IMR-90 (cell line): Measurements from ENCODE around the gene FLRT1. TPM values are rescaled to one million over a fixed set of nuclear protein-coding genes. Genes with fewer than 3 reads are reported as not detected.

Experiments
- ATAC-seq: fragments of 200-7000 bp; cut with Tn5 transposase; 2 replicates; pipeline ENCODE4 v1.9.1; 2020; ENCODE audit warnings: low read depth, mild to moderate bottlenecking, moderate library complexity
- BruUV-seq: library from RNA; stranded (reverse); fragments of 400-500 nt; replicated peaks from 2 replicates; lab custom pipeline; 2021; lab: Mats Ljungman, UMichigan
- CTCF ChIA-PET: fragments of 300-600 bp; formaldehyde crosslinking; extraction: SDS; loops from one replicate; lab custom pipeline; 2021; ENCODE audit warnings: antibody characterized with exemption; lab: Yijun Ruan, JAX
- POLR2A ChIA-PET: fragments of 300-600 bp; sonication (Branson Sonifier 250); formaldehyde crosslinking; loops from one replicate; lab custom pipeline; 2022; ENCODE audit warnings: antibody characterized with exemption; ENCODE audit not compliant: unreplicated experiment; lab: Charles Lee
- DNase-seq: peaks from one replicate; pipeline ENCODE4 v3.0.0; 2013
- H2AFZ ChIP-seq: replicated peaks from 2 replicates; pipeline ENCODE3; 2013; ENCODE audit warnings: low read length, mild to moderate bottlenecking; ENCODE audit not compliant: poor library complexity
- H2AK5ac ChIP-seq: 2 replicates; pipeline ENCODE4 v1.6.1; 2013; ENCODE audit warnings: low read depth, low read length, inconsistent platforms
- H2AK9ac ChIP-seq: replicated peaks from 2 replicates; pipeline ENCODE3; 2013; ENCODE audit warnings: mild to moderate bottlenecking, low read depth, low read length, moderate library complexity; ENCODE audit not compliant: poor library complexity
- H2BK120ac ChIP-seq: 2 replicates; pipeline ENCODE4 v1.6.1; 2013; ENCODE audit warnings: low read depth, low read length, inconsistent platforms
- H2BK15ac ChIP-seq: 3 replicates; pipeline ENCODE4 v1.6.1; 2013; ENCODE audit warnings: low read depth, low read length, inconsistent platforms
- H2BK20ac ChIP-seq: 2 replicates; pipeline ENCODE4 v1.6.1; 2013; ENCODE audit warnings: low read depth, mild to moderate bottlenecking, inconsistent platforms, low read length, moderate library complexity
- H2BK5ac ChIP-seq: 2 replicates; pipeline ENCODE4 v1.6.1; 2013; ENCODE audit warnings: mild to moderate bottlenecking, low read depth, low read length, inconsistent platforms; ENCODE audit not compliant: poor library complexity, severe bottlenecking
- H3K14ac ChIP-seq: replicated peaks from 2 replicates; pipeline ENCODE4 v1.6.1; 2013; ENCODE audit warnings: low read depth, low read length, inconsistent platforms
- H3K18ac ChIP-seq: 2 replicates; pipeline ENCODE4 v1.6.1; 2013; ENCODE audit warnings: low read depth, low read length, control low read depth
- H3K23ac ChIP-seq: 2 replicates; pipeline ENCODE4 v1.6.1; 2013; ENCODE audit warnings: low read depth, low read length, inconsistent platforms
- H3K27ac ChIP-seq: 2 replicates; pipeline ENCODE4 v1.5.1; 2013; ENCODE audit warnings: mild to moderate bottlenecking, control low read depth, low read length; ENCODE audit not compliant: insufficient read depth
- H3K27me3 ChIP-seq: 2 replicates; pipeline ENCODE4 v1.6.1; 2013; ENCODE audit warnings: low read length; ENCODE audit not compliant: control insufficient read depth, insufficient read depth
- H3K36me3 ChIP-seq: 2 replicates; pipeline ENCODE4 v1.6.1; 2013; ENCODE audit warnings: low read length, mixed read lengths; ENCODE audit not compliant: control insufficient read depth, insufficient read depth
- H3K4ac ChIP-seq: 2 replicates; pipeline ENCODE4 v1.6.1; 2013; ENCODE audit warnings: low read depth, low read length, inconsistent platforms
- H3K4me1 ChIP-seq: 2 replicates; pipeline ENCODE4 v1.6.1; 2013; ENCODE audit warnings: low read length, mixed read lengths; ENCODE audit not compliant: control insufficient read depth, insufficient read depth
- H3K4me2 ChIP-seq: 2 replicates; pipeline ENCODE4 v1.6.1; 2013; ENCODE audit warnings: low read depth, mild to moderate bottlenecking, control low read depth, low read length, moderate library complexity
- H3K4me3 ChIP-seq: 2 replicates; pipeline ENCODE4 v1.5.1; 2013; ENCODE audit warnings: low read depth, mild to moderate bottlenecking, control low read depth, low read length, moderate library complexity; ENCODE audit not compliant: insufficient read depth
- H3K56ac ChIP-seq: 2 replicates; pipeline ENCODE4 v1.6.1; 2013; ENCODE audit warnings: low read length, inconsistent platforms; ENCODE audit not compliant: insufficient read depth; ENCODE audit errors: extremely low read depth
- H3K79me1 ChIP-seq, 2 experiments: 2 replicates each; pipeline ENCODE4 v1.6.1; 2013; ENCODE audit warnings: low read length in 2 of 2, inconsistent platforms in 1 of 2, low read depth in 1 of 2
- H3K9ac ChIP-seq: 2 replicates; pipeline ENCODE4 v1.6.1; 2013; ENCODE audit warnings: low read depth, low read length, control low read depth
- H3K9me1 ChIP-seq: 2 replicates; pipeline ENCODE4 v1.6.1; 2013; ENCODE audit warnings: low read length, inconsistent platforms; ENCODE audit not compliant: insufficient read depth
- H3K9me3 ChIP-seq: 2 replicates; pipeline ENCODE4 v1.6.1; 2013; ENCODE audit warnings: low read length; ENCODE audit not compliant: control insufficient read depth, insufficient read depth
- H4K20me1 ChIP-seq: 2 replicates; pipeline ENCODE4 v1.6.1; 2013; ENCODE audit warnings: low read length, inconsistent platforms; ENCODE audit not compliant: insufficient read depth
- H4K5ac ChIP-seq: 2 replicates; pipeline ENCODE4 v1.6.1; 2013; ENCODE audit warnings: mild to moderate bottlenecking, low read depth, low read length, control low read depth
- H4K8ac ChIP-seq, 2 experiments: 2 replicates each; pipeline ENCODE4 v1.6.1; 2013; ENCODE audit warnings: low read depth in 2 of 2, low read length in 2 of 2, control low read depth in 1 of 2, inconsistent platforms in 1 of 2
- H4K91ac ChIP-seq: 2 replicates; pipeline ENCODE4 v1.6.1; 2013; ENCODE audit warnings: low read depth, low read length, inconsistent platforms; ENCODE audit not compliant: insufficient read depth
- ELK1 ChIP-seq: fragments of 150-350 bp; IDR thresholded peaks from 2 replicates; pipeline ENCODE4 v1.6.1; 2016; ENCODE audit warnings: low read depth, mild to moderate bottlenecking, low read length, moderate library complexity, borderline replicate concordance
- FOS ChIP-seq: fragments of 150-350 bp; IDR thresholded peaks from 2 replicates; pipeline ENCODE4 v1.6.1; 2016; ENCODE audit warnings: low read depth, low read length
- NFE2L2 ChIP-seq: fragments of 150-350 bp; IDR thresholded peaks from 2 replicates; pipeline ENCODE4 v1.6.1; 2016; ENCODE audit warnings: low read depth, mild to moderate bottlenecking, low read length
- RAD21 ChIP-seq: IDR thresholded peaks from 2 replicates; pipeline ENCODE4 v1.6.1; 2012; ENCODE audit warnings: low read length, improper control_type of control experiment
- WGBS, 2 experiments: methylation state at CpG; one replicate each; pipeline versions ENCODE4 v1.1.5 to v1.1.7; 2013; ENCODE audit warnings: missing lambda C conversion rate in 2 of 2; ENCODE audit not compliant: insufficient read length in 1 of 2; ENCODE audit errors: extremely low coverage in 2 of 2; 5-methylcytosine and 5-hydroxymethylcytosine counted together
- dilution Hi-C: fragments of 300-500 bp; cut with HindIII; formaldehyde crosslinking; loops from one replicate; pipeline ENCODE4 v1.14.3; 2018; ENCODE audit warnings: low sequenced_read_pairs; ENCODE audit not compliant: unreplicated experiment
- in situ Hi-C: fragments of 300-500 bp; cut with MboI; formaldehyde crosslinking; loops from 3 replicates; pipeline ENCODE4 v1.14.3; 2019; ENCODE audit warnings: low sequenced_read_pairs, inconsistent platforms, mixed read lengths
- intact Hi-C: fragments of 100-400 bp; cut with micrococcal nuclease; formaldehyde crosslinking; loops from 2 replicates; pipeline ENCODE4 v1.10.0; 2022
- polyA plus RNA-seq, 3 experiments: library from polyadenylated mRNA; depleted of rRNA; stranded (reverse); fragments of >200 nt; gene quantifications; 2 replicates each; pipeline ENCODE4 v1.2.3, GENCODE V29; 2012; ENCODE audit warnings: low replicate concordance in 1 of 3
- total RNA-seq: library from RNA; depleted of rRNA; stranded (reverse); fragments of >200 nt; gene quantifications from 2 replicates; pipeline ENCODE4 v1.2.3, GENCODE V29; 2012

FLRT1 gene
- total and polyA plus RNA-seq, 2 of the 4 experiments (the other 2 are of a cell fraction) = under 0.01 to 0.07 TPM

- no peak overlapping the region for H3K27ac ChIP-seq
- H3K27me3 ChIP-seq = no peaks in the 10 kb centered on the region
- H2BK120ac ChIP-seq = no peak overlapping the region
- TF ChIP-seq NFE2L2 (no peak), ELK1 (no peak), FOS (no peak), RAD21 (no peak)
- H3K9me3 ChIP-seq = no peaks in the 10 kb centered on the region
- H4K91ac ChIP-seq = no peak overlapping the region
- dilution Hi-C loops (no loop called here), in situ Hi-C loops (no loop called here), intact Hi-C loops (no loop called here)
- H3K9ac ChIP-seq = no peak overlapping the region
- H3K4me3 ChIP-seq = no peak overlapping the region
- no peak overlapping the region for H4K8ac ChIP-seq
- no peak overlapping the region for H3K14ac ChIP-seq
- no peak overlapping the region for H2BK5ac ChIP-seq
- H3K4me2 ChIP-seq = no peak overlapping the region
- H3K4me1 ChIP-seq = peaks cover 10% of the 10 kb centered on the region
- DNase-seq (no peak), ATAC-seq (no peak)
- H3K36me3 ChIP-seq = no peaks in the 10 kb centered on the region
- no peak overlapping the region for H2AFZ ChIP-seq
- no peak overlapping the region for H2AK9ac ChIP-seq
- no peaks in the 10 kb centered on the region for H3K9me1 ChIP-seq
- no peak overlapping the region for H3K23ac ChIP-seq
- BruUV-seq = no TSS peak
- H3K79me1 ChIP-seq = no peaks in the 10 kb centered on the region
- H3K18ac ChIP-seq = no peak overlapping the region
- CTCF ChIA-PET = no interaction called here
- 100% methylated on average over 1 of the region's 2 CpGs; no CpG with 5 or more reads in 1 of the 2 experiments for WGBS, 2 experiments
- no peak overlapping the region for H3K56ac ChIP-seq
- POLR2A ChIA-PET = no interaction called here
- no peak overlapping the region for H2BK15ac ChIP-seq
- H4K20me1 ChIP-seq = no peaks in the 10 kb centered on the region
- no peak overlapping the region for H2AK5ac ChIP-seq
- no peak overlapping the region for H4K5ac ChIP-seq
- H3K4ac ChIP-seq = no peak overlapping the region
- H2BK20ac ChIP-seq = no peak overlapping the region
These were observed 24.9 kb upstream of the FLRT1 start for GRCh38 chr11:64010783-64011182.
